PFSK-1 (cell line): ENCODE measurements around the gene THOC6.

Experiments used
- POLR2AphosphoS5 ChIP-seq: IDR thresholded peaks from 2 replicates; pipeline ENCODE4 v1.6.1; 2012; ENCODE audit warnings: low read depth, mild to moderate bottlenecking, control low read depth, low read length, moderate library complexity
- TAF1 ChIP-seq: IDR thresholded peaks from 2 replicates; pipeline ENCODE4 v1.6.1; 2012; ENCODE audit warnings: low read length, control low read depth, borderline replicate concordance; ENCODE audit not compliant: insufficient read depth
- TF ChIP-seq, protein P1 (sequence below), 2 experiments: IDR thresholded peaks; 2 replicates each; pipeline versions ENCODE4 v1.6.1 to v1.8.0; 2011 to 2012; ENCODE audit warnings: low read depth in 2 of 2, low read length in 2 of 2, control low read depth in 1 of 2, inconsistent platforms in 1 of 2, mild to moderate bottlenecking in 1 of 2, moderate library complexity in 1 of 2; ENCODE audit not compliant: insufficient read depth in 1 of 2

DNA sequence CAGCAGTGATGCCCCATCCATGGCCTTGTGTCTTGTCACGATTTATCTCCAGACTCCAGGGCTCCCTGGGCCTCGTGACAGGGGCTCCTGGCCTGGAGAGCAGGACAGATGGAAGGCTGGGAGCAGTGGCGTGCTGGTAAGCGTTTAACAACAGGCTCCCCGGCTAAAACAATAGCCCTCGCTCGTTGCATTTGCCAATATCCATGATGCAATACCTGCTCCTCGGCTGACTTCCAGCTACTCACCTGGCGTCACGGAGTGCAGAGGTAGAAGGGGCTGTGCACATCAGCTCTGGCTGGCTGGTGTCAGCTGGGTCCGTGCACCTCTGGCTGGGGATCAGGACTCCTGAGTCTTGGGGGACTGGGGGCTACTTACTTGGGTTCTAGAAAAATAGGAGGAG lies 14.4 kb downstream of the THOC6 start:
- TF ChIP-seq POLR2AphosphoS5: no peak
- TF ChIP-seq, protein P1, sequence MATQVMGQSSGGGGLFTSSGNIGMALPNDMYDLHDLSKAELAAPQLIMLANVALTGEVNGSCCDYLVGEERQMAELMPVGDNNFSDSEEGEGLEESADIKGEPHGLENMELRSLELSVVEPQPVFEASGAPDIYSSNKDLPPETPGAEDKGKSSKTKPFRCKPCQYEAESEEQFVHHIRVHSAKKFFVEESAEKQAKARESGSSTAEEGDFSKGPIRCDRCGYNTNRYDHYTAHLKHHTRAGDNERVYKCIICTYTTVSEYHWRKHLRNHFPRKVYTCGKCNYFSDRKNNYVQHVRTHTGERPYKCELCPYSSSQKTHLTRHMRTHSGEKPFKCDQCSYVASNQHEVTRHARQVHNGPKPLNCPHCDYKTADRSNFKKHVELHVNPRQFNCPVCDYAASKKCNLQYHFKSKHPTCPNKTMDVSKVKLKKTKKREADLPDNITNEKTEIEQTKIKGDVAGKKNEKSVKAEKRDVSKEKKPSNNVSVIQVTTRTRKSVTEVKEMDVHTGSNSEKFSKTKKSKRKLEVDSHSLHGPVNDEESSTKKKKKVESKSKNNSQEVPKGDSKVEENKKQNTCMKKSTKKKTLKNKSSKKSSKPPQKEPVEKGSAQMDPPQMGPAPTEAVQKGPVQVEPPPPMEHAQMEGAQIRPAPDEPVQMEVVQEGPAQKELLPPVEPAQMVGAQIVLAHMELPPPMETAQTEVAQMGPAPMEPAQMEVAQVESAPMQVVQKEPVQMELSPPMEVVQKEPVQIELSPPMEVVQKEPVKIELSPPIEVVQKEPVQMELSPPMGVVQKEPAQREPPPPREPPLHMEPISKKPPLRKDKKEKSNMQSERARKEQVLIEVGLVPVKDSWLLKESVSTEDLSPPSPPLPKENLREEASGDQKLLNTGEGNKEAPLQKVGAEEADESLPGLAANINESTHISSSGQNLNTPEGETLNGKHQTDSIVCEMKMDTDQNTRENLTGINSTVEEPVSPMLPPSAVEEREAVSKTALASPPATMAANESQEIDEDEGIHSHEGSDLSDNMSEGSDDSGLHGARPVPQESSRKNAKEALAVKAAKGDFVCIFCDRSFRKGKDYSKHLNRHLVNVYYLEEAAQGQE (IDR thresholded peaks at IDR 0.05; ENCODE audit: insufficient read depth in 1 of 2, low read depth in 2 of 2, low read length in 2 of 2): no peak
- TF ChIP-seq TAF1: no peak
